GM10847 (cell line): ENCODE measurements around the gene ADARB1.

ENCODE experiments used
- POLR2A ChIP-seq: IDR thresholded peaks from 2 replicates; pipeline ENCODE4 v1.6.1; 2011; ENCODE audit not compliant: insufficient read length; ENCODE audit errors: extremely low read depth

ADARB1 gene

GRCh38 chr21:45074048-45074817 is at the start of gene ADARB1:
ADARB1 (plus strand) TSS chr21:45074580; CDS start chr21:45171657, 97,077 bp downstream.
- peak; percentile 45 for TF ChIP-seq POLR2A

GRCh38 chr21:45026066-45026745 is 48.2 kb upstream of the ADARB1 start:
- TF ChIP-seq POLR2A: no peak

GRCh38 chr21:45026826-45027225 is 47.6 kb upstream of the ADARB1 start:
- no peak for TF ChIP-seq POLR2A

- no peak for TF ChIP-seq POLR2A
Observed at GRCh38 chr21:45027241-45028196, 46.9 kb upstream of the ADARB1 start.

GRCh38 chr21:45029298-45029947 is 45.0 kb upstream of the ADARB1 start:
- no peak for TF ChIP-seq POLR2A

- no peak for TF ChIP-seq POLR2A
Observed at GRCh38 chr21:45029948-45030681, 44.3 kb upstream of the ADARB1 start.

GRCh38 chr21:45030682-45031570 is 43.5 kb upstream of the ADARB1 start:
- no peak for TF ChIP-seq POLR2A

GRCh38 chr21:45031571-45032191 is 42.7 kb upstream of the ADARB1 start:
- TF ChIP-seq POLR2A: no peak

GRCh38 chr21:45032332-45032731 is 42.0 kb upstream of the ADARB1 start:
- TF ChIP-seq POLR2A: no peak

GRCh38 chr21:45032977-45033710 is 41.2 kb upstream of the ADARB1 start:
- no peak for TF ChIP-seq POLR2A

- TF ChIP-seq POLR2A: no peak
Observed at GRCh38 chr21:45033791-45034555, 40.4 kb upstream of the ADARB1 start.
